NK-92 treated with Interleukin-12 subunit alpha and Interleukin-12 subunit beta, amount 100 ng/mL, for 24 hours (cell line): ENCODE data around the gene TTC23.

Experiments
- DNase-seq: peaks from one replicate; lab custom pipeline; 2025; lab: John Stamatoyannopoulos, UW

The TTC23 gene

DNA sequence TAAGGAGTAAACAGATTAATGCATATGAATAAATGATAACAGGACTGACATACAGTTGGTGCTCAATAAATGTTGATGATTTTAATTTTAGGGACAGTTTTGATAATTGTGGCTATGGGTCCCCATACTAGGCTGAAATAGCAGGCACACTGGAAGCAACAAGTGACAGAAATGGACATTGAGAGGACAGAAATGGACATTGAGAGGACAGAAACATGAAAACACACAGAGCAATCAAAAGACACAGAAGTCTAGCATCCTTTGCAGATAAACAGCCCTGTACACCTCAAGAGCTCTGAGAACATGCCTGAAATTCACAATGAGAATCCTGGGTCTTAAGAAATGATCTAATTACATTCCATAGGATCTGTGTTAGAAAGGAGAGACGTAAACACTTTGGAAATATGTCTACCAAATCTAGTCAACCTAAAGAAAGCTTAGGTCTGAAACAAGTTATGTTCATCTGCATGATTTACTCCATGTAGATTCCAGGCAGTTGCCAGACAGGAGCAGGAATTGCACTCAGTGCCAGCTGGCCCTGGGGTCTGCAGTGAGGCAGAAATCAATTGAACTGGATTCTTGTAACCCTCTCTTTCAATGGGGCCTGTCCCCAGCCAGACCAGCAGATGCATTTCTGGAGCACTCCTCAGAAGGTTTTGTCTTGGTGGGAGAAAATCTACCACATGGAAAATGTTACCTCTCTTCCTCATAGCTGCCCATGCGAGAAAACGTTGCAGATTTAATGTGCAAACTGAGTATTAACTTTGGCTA lies 84.2 kb downstream of the TTC23 start:
- no peak for DNase-seq

- DNase-seq: no peak
These were observed 85.3 kb downstream of the TTC23 start for GRCh38 chr15:99164119-99164518.

DNA sequence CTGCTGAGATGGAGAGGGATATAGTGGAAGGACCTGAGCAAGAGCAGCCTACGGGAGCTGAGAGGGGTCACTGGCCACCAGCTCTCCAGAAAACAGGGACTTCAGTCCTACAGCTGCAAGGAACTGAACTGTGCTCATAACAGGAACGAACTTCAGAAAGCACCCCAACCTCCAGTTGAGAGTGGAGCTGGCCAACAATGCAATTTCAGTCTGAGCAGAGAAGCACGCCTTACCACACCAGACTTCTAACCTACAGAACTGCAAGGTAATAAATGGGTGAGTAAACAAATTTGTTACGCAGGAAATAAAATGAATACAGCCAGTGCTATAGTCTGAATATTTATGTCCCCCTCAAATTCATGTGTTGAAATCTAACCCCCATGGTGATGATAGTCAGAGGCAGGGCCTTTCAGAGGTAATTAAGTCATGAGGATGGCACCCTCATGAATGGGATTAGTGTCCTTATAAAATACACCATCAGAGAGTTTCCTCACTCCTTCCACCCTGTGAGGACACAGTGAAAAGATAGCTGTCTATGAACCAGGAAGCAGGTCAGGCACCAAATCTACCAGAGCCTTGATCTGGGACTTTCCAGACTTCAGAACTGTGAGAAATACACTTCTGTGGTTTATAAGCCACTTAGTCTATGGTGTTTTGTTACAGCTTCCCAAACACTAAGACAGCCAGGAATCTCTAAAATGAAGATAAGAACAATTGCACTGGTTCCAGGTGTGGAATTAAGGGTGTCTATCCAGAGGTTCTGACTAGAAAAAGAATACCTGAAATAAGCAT lies 85.9 kb downstream of the TTC23 start:
- no peak for DNase-seq

DNA sequence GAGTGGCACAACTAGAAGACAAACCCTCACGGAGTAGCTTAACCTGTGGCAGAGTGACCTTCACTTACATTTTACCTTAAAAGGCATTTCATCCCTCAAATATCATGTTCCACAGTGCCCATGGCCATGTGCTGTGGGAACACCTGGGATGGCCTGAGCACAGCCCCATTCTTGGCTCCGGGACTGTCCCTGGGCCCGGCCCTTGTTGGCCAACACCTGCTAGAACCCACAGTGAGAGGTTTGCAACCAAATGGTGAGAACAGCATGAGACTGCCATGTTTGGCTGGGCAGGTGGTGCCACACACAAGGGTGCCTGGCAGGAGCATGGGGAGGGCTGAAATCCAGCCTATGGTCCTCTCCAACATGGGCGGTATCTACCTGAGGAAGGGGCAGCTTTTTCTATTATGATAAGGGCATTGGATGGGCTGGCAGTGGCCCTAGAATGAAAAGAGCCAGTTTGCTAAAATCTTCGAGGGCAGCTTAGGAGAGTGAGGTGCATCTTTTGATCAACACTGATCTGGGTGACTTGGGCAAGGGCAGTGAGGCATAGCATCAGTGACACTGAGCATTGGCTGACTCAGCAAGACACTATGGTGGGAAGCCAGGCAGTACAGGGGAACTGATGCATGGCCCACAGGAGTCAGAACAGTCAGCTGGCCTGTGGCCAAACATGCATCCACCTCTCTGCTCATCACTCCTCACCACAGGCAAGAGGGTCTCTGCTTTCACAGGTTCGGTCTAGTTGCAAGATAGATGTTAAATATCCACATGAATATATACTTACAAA lies 90.6 kb downstream of the TTC23 start:
- no peak for DNase-seq

DNA sequence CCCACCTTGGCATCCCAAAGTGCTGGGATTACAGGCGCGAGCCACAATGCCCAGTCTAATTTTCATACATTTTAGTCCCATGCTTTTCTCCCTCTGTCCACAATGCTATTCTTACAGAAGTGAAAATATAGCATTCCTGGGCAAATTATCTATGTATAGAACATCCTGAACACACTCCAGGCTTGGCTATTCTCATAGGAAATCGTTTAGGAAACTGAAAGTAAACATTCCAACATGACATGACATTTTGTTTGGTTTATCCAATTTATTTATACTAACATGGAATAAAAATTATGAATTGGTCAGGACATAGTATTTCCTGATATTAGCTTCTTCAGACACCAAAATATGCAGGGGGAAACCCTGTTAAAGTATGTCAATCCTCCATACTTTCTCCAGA lies 91.9 kb downstream of the TTC23 start:
- no peak for DNase-seq

DNA sequence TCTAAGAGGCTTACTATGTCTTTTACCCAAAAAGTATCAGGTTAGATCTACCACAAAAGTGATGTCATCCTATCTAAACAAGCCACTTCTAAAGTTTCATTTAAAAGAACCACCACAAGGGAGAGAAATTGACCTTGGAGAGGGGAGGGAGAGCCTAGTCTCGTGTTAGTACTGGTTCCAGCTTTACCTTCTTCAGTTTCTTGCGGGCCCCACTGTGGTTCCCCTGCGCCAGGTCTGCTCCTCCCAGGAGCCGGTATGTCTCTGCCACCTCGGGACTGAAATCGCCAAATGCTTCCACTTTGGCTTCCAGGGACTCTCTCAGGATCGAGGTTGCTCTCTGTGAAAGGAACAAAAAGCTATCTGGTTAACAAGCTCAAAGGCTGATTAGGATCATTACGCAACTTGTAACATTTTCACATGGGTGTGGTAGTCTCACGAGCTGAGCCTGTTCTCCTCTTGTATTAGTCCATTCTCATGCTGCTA lies 93.4 kb downstream of the TTC23 start:
- DNase-seq: no peak

DNA sequence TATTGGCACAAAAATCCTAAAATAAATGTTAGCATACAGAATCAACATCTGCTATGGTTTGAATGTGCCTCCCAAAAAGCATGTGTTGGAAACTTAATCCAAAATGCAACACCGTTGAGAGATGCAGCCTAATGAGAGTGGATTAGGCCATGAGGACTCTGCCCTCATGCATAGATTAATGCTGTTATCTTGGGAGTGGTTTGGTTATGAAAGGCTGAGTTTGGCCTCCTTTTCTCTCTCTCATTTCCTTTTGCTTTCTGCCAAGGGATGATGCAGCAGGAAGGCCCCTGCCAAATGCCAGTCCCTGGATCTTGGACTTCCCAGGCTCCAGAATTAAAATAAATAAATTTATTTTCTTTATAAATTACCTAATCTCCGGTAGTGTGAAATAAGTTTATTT lies 95.1 kb downstream of the TTC23 start:
- no peak for DNase-seq

- DNase-seq: no peak
These were observed 96.3 kb downstream of the TTC23 start for GRCh38 chr15:99153026-99153535.

DNA sequence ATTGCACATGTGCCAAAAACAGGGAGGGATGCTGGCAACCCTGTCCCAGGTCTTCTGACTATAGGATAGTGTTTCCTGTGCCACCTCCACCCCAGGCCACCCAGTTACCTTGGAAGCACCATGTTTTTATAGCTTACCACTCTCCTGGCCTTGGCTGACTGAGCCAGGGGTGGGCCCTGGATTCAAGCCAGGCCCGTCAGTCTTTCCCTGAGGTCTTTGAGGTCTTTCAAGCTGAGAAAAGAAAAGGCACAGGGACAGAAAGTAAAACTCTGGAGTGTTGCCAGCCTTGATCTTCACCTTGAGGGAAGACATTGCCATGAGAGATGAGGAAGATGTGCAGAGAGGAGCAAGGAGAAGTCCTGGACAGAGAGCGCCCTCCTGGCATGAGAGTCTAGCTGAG lies 98.2 kb downstream of the TTC23 start:
- no peak for DNase-seq

DNA sequence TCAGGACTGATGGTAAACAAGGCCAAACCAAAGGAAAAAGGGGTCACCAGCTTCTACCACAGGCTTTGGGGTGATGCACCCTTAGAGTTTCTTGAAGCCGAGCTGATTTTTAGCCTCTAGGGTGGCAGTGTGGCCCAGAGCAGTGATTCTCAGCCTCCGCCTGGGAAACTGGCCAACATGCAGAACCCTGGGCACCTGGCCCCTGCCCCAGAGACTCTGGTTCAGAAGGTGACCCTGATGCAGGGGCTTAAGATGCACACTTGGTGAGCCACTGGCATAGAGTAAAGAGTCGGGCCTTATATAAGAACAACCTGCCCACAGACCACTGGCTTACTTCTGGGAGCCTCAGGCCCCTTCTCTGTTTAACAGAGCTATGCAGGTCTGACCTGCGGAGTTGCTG lies 100.0 kb downstream of the TTC23 start:
- DNase-seq: no peak

DNA sequence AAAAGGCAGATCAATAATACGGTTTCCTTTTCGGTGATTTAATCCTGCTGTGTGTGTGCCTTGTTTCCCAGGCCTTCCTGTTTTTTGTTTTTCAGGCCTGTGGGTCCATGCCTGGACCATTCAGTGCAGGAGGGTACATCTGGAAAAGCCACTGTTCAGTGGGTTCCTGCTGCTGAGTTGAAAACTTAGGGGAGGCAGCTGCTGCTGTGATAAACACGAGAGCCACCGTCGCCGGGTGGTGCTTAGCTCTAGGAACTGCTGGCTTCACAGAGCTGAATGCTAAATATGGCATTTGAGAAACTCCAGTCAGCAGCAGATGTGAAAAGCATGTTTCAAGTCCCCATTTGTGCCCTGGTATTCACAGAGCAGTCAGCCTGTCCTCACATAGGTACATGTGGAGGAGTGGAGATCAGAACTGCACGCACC lies 100.5 kb downstream of the TTC23 start:
- DNase-seq: no peak

GRCh38 chr15:99146661-99147060 lies 102.7 kb downstream of the TTC23 start:
- no peak for DNase-seq

- DNase-seq: no peak
These were observed 103.6 kb downstream of the TTC23 start for GRCh38 chr15:99145778-99146177.

- no peak for DNase-seq
These were observed 104.4 kb downstream of the TTC23 start for GRCh38 chr15:99145005-99145404.

DNA sequence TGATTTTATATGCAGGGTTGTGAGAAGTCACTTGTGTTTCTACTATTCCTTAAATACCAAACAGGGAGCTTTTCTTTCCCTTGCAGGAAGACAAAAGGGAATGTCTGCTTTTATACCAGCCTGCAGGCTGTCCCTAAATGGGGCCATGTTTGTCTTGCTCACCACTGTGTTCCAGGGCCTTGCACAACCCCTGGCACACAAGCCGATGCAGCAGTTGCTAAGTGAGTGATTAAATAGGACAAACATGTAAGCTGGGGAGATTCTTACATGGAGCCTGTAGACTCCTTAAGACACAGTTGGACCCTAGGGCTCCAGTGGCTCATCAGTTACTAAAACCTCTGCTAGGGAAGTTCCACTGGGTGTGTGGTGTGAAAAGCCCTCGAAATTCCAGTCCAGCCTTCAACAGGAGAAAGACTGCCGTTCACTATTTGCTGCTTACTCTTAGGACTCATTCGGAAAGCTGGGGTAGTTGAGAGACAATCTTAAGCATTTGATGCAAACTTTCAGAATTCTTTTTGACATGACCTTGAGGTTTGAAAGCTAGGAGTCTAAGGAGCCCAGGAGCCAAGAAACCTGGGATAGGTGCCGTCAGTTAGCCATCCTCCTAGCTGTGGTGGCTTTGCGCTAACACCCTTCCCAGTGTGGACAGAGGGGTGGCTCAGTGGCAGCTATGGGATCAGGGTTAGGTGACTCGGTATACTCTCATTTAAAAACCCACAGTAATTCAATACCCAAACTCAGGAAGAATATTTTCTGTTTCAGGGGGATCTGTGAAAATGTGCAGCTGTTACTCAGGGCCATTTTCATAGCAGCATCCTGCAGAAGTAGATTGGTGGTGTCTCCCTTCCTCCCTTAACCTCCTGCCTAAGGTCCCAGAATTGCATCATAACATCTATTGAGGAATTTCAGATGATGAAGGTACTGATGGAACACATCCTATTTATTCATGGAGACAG lies 105.4 kb downstream of the TTC23 start:
- no peak for DNase-seq

DNA sequence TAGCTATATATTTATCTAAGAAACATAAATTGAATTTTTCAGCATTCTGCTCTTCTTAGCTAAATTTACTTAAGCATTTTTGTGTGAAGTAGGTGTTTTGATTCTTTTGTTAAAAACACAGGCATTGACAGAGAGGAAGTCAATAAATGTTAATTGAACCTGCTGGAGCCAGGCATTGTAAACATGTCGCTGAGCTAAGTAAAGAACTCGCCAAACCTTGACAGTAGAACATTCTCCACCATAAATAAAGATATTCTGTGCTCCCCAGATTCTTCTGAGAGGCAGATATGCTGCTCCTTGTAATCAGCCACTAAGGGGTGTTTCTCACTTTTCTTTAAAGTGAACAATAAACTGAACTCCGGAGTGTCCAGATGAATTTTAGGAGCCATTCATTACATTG lies 106.1 kb downstream of the TTC23 start:
- DNase-seq: no peak

DNA sequence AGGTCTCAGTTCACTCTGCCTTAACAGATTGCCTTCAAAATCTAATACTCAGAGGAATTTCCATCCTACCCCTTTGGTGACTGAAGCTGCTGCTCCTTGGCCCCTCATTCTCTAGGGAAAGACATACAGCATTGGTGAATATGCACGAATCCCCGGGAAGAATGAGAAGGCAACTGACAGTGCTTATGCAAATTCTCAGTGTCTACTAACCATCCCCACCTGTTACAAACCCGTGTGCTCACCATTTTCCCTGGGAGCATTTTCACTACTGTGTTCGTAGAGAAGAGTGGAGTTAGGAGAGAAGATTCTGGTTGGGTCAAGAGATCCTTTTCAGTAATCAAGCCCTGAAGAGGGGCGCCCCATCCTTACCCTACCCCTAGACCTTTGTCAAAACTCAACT lies 106.8 kb downstream of the TTC23 start:
- DNase-seq: no peak

DNA sequence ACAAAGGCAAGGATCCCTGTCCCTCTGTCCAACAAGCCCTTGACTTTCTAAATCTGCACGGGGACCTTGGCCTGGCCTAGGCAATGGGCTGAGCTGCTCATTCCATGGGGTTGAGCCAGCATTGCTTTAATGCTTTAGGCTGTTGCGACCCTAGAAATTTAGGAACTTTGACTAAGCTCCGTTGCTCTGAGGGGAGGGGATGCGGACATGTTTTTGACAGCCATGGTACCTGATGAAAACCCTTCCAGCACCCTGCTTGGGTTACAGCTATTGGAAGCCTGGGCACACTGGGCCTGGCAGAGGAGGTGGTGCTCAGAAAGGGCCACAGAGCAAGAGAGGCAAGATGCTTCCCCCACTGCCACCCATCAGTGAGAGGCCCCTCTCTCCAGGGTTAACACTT lies 107.4 kb downstream of the TTC23 start:
- DNase-seq: no peak

GRCh38 chr15:99140590-99140989 lies 108.8 kb downstream of the TTC23 start:
- no peak for DNase-seq

DNA sequence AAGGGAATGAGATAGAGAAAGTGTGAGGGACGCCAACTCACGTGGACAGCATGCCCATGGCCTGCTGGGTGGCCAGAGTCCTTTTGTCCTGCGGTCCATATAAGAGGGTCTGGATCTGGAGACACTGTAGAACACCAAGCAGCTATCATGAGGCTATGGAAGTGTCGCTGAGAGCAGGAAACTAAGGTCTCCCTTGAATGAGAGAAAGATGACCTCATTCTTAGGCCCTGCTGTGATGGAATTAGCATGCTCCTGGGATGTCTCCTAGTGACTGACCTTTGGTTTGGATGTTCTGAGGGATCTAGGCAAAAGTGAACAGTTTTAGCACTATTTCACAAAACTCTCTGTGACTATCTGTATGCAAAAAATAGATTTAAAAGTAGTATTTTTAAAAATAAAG lies 110.1 kb downstream of the TTC23 start:
- DNase-seq: no peak

GRCh38 chr15:99138491-99138982 lies 110.8 kb downstream of the TTC23 start:
- DNase-seq: no peak
